ENCODE data around the gene DUSP10. TPM values are rescaled to one million over a fixed set of nuclear protein-coding genes. Genes with fewer than 3 reads are reported as not detected.

The DUSP10 gene
- total RNA-seq (2016; rRNA removed; fragmentation: Illumina TruSeq; extraction: Trizol) (2.1 and 2.5 TPM in 2 replicates), polyA plus RNA-seq (2011; rRNA removed) (4.2 and 4.4 TPM in 2 replicates), polyA minus RNA-seq (2011; rRNA and poly(A)+ RNA removed; ENCODE audit: low replicate concordance) (11.2 and 16.0 TPM in 2 replicates), Bru-seq, nascent RNA (percentile 76 among the genes with signal in this experiment), BruChase-seq, experiment 1, labeled RNA remaining after a 6-hour chase (percentile 54 among the genes with signal in this experiment), BruChase-seq, experiment 2, labeled RNA remaining after a 2-hour chase (percentile 63 among the genes with signal in this experiment)
- 1.0 and 1.1 TPM in 2 replicates for total RNA-seq (2016; cell fraction: cytosol; rRNA removed; fragmentation: Illumina TruSeq; extraction: Trizol; ENCODE audit: low read depth)
- 2.7 and 2.8 TPM in 2 replicates for total RNA-seq (2016; cell fraction: insoluble cytoplasmic fraction; rRNA removed; fragmentation: Illumina TruSeq; extraction: Trizol)
- 1.8 and 2.0 TPM in 2 replicates for total RNA-seq (2016; cell fraction: membrane; rRNA removed; fragmentation: Illumina TruSeq; extraction: Trizol)
- 3.2 and 3.5 TPM in 2 replicates for total RNA-seq (2016; cell fraction: nucleus; rRNA removed; fragmentation: Illumina TruSeq; extraction: Trizol)
- polyA plus RNA-seq (2011; cell fraction: cytosol; rRNA removed): 5.3 and 5.7 TPM in 2 replicates
- 6.2 and 6.9 TPM in 2 replicates for polyA plus RNA-seq (2011; cell fraction: nucleus; rRNA removed)
- 2.6 and 5.2 TPM in 2 replicates for polyA plus RNA-seq (2012)
- 0.26 and 0.36 TPM in 2 replicates for polyA plus RNA-seq (2016; cell fraction: cytosol; fragmentation: Illumina TruSeq; extraction: Trizol; ENCODE audit: low read depth)
- 2.8 and 3.3 TPM in 2 replicates for polyA plus RNA-seq (2016; cell fraction: insoluble cytoplasmic fraction; fragmentation: Illumina TruSeq; extraction: Trizol; ENCODE audit: low read depth)
- 1.2 and 1.3 TPM in 2 replicates for polyA plus RNA-seq (2016; cell fraction: membrane; fragmentation: Illumina TruSeq; extraction: Trizol; ENCODE audit: low read depth)
- polyA plus RNA-seq (2016; cell fraction: nucleus; fragmentation: Illumina TruSeq; extraction: Trizol; ENCODE audit: insufficient read depth, low read depth): 2.0 and 2.4 TPM in 2 replicates
- polyA minus RNA-seq (2011; cell fraction: cytosol; rRNA and poly(A)+ RNA removed): 2.7 and 3.9 TPM in 2 replicates
- 13.1 and 15.4 TPM in 2 replicates for polyA minus RNA-seq (2011; cell fraction: nucleus; rRNA and poly(A)+ RNA removed)
- long read RNA-seq, experiment 1, partial matches to known transcripts: 0 of 1 reads
- long read RNA-seq, experiment 1, other reads (novel, unspliced or antisense): 0 of 1 reads
- long read RNA-seq, experiment 2, transcript DUSP10-201 (4 exons, 2,676 nt): major isoform, 5 of 13 reads
- long read RNA-seq, experiment 2, partial matches to known transcripts: 1 of 13 reads
- long read RNA-seq, experiment 2, other reads (novel, unspliced or antisense): 6 of 13 reads

DNA sequence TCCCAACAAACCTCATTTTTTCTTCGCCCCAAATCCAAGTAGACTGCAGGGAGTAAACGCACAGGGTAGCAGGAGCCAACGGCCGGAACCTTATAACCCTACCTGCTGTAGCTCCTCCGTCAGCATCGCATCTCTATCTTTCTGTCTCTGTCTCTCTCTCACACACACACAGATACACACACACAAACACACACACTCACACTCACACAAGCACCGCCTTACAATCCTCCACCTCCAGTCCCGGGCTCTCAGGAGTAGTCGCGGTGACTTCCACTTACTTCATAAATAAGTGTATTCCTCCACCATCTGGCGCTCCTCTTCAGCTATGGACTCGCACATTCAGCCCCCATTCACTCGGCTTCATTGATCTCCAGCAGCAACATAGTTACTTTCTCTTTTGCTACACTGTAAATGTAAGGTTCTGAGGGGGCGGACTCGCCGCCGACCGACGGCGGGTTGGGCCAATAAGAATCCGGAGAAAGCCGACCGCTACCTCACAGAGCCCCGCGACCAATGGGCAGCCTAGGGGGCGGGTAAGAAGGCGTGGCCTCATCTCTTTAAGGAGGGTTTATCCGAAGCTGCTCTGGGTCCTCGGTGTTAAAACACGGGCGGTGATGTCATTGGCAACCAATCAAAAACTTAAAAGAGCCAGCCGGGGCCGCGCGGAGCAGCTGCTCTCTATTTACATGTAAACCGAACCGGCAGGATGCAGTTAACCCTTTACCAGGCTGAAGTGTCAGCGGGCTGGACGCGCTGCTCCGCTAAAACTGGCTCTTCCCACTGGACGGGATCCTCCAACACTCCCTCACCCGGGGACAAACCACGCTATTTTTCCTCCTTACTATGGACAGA, at the start of gene DUSP10:
Gene DUSP10, minus strand, starts transcription at position 387 of the 852 bp plus-strand sequence. CDS start 2,345 bp downstream, outside the sequence.
- in situ Hi-C loops (cut with HindIII; ENCODE audit: extremely low pct_ligation_motif_present, low pct_unique_long_range_greater_than_20kb) (loop anchor here (10.0 kb wide), 1 partner anchor 723 kb away; no protein-coding TSS in a partner anchor), intact Hi-C loops (cut with micrococcal nuclease; ENCODE audit: unreplicated experiment) (loop anchor here (1.0 to 10.0 kb wide), 6 partner anchors 24 to 723 kb away; no protein-coding TSS in a partner anchor)
- Histone ChIP-seq H3K4me3 (replicated peaks in 1 of 3; ENCODE audit: insufficient read depth in 1 of 3, low read depth in 2 of 3, low read length in 3 of 3) (peak within 1 kb of the TSS; percentile 83 to 87 (median 83)), H3K79me2 (ENCODE audit: insufficient read depth, low read length) (peaks cover 14% of the 10 kb centered on the region), H3K27me3 (ENCODE audit: control insufficient read depth in 1 of 2, insufficient read depth in 2 of 2, low read length in 2 of 2) (no peaks in the 10 kb centered on the region; a peak in 2 of 5 replicates), H3K36me3 (replicated peaks in 1 of 2; ENCODE audit: control insufficient read depth in 1 of 2, insufficient read depth in 2 of 2, low read length in 2 of 2) (no peaks in the 10 kb centered on the region; a peak in 1 of 5 replicates), H4K20me1 (ENCODE audit: insufficient read depth, low read length) (no peaks in the 10 kb centered on the region; the same call in 1 of the 2 replicates), H3K4me1 (ENCODE audit: insufficient read depth, low read length) (peaks cover 23% of the 10 kb centered on the region), H3K9ac (ENCODE audit: insufficient read depth, low read depth, low read length) (peak within 1 kb of the TSS; percentile 87), H3K9me3 (ENCODE audit: low read length) (no peaks in the 10 kb centered on the region), H3K27ac (ENCODE audit: extremely low read length, insufficient read depth, low read length) (peak within 1 kb of the TSS; percentile 84), H3K4me2 (ENCODE audit: low read depth, low read length) (peak within 1 kb of the TSS; percentile 96), H2AFZ (ENCODE audit: low read length) (peak within 1 kb of the TSS; percentile 82)
- DNase-seq (ENCODE audit: low spot score): peak; percentile 99
- peak; percentile 97 for FAIRE-seq
- POLR2A ChIA-PET: interaction anchor here (0.6 to 5.3 kb wide), 12 partner anchors 9 to 902 kb away, joined by 3 to 92 read pairs (median 4); no protein-coding TSS in a partner anchor
- BruUV-seq (replicated peaks): no TSS peak
- WGBS (ENCODE audit: low lambda C conversion rate): 3% methylated on average over 24 of the region's 44 CpGs
- peak; percentile 87 for ATAC-seq
- CTCF ChIA-PET (ENCODE audit: low intra/inter-chr PET ratio, low total read pairs): no interaction called here
- TF ChIP-seq CERS6 (CRISPR knock-in tag; IDR thresholded peaks at IDR 0.05): no peak
- TF ChIP-seq ZNF781 (CRISPR knock-in tag; IDR thresholded peaks at IDR 0.05; ENCODE audit: borderline replicate concordance, not compliant biosample characterization): peak; percentile 54
- TF ChIP-seq, protein P1, sequence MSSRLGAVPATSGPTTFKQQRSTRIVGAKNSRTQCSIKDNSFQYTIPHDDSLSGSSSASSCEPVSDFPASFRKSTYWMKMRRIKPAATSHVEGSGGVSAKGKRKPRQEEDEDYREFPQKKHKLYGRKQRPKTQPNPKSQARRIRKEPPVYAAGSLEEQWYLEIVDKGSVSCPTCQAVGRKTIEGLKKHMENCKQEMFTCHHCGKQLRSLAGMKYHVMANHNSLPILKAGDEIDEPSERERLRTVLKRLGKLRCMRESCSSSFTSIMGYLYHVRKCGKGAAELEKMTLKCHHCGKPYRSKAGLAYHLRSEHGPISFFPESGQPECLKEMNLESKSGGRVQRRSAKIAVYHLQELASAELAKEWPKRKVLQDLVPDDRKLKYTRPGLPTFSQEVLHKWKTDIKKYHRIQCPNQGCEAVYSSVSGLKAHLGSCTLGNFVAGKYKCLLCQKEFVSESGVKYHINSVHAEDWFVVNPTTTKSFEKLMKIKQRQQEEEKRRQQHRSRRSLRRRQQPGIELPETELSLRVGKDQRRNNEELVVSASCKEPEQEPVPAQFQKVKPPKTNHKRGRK (CRISPR knock-in tag; IDR thresholded peaks at IDR 0.05): no peak
- TF ChIP-seq RAD51 (IDR thresholded peaks at IDR 0.05; ENCODE audit: borderline replicate concordance): no peak
- TF ChIP-seq CEBPG (CRISPR knock-in tag; IDR thresholded peaks at IDR 0.05): no peak
- no peak for TF ChIP-seq LRRFIP1 (CRISPR knock-in tag; conservative IDR thresholded peaks at IDR 0.05)
- no peak for TF ChIP-seq ZNF430 (CRISPR knock-in tag; IDR thresholded peaks at IDR 0.05)
- no peak for TF ChIP-seq MLX (CRISPR knock-in tag; IDR thresholded peaks at IDR 0.05)
- TF ChIP-seq GABPB1 (CRISPR knock-in tag; IDR thresholded peaks at IDR 0.05): no peak
- no peak for TF ChIP-seq ZNF496 (CRISPR knock-in tag; IDR thresholded peaks at IDR 0.05; ENCODE audit: insufficient replicate concordance)
- TF ChIP-seq PTBP1 (IDR thresholded peaks at IDR 0.05; ENCODE audit: low read depth, low read length, poor library complexity, severe bottlenecking): no peak
